ENCODE results near the gene MKI67. TPM values are rescaled to one million over a fixed set of nuclear protein-coding genes. Genes with fewer than 3 reads are reported as not detected.

Gene MKI67
- polyA plus RNA-seq, 1 of the 3 experiments (the other 2 are of a cell fraction), result 7.5 TPM

DNA sequence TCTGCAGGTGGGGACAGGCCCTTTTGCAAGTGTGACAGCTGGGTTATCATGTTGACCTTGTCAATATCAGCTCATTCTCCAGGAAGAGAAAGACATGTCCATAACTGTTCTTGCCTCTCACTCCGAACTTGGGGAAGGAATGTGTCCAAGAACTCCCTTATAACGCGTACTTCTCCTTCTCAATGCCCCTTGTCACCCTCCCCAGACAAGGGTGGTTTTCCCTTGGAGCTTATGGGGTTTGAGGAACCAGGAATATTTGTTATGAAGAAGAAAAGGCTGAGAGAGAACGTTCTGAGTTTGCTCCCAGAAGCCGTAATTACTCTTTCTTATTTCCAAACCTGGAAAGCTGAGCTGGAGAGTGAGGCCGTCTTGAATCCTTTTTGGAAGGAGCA, 77.4 kb downstream of the MKI67 start:
- H3K9me2 ChIP-seq, result no peaks in the 10 kb centered on the region
- H3F3A ChIP-seq (replicated peaks; ENCODE audit: insufficient read depth), result no peaks in the 10 kb centered on the region
- H3K27ac ChIP-seq (ENCODE audit: low read depth in 2 of 2, low read length in 1 of 2), result no peak overlapping the region
- H3K27me3 ChIP-seq (ENCODE audit: insufficient read depth), result no peaks in the 10 kb centered on the region
- no peak overlapping the region for H2AFZ ChIP-seq (ENCODE audit: low read depth)
- H3K9me3 ChIP-seq, result no peaks in the 10 kb centered on the region
- H3K36me3 ChIP-seq (replicated peaks in 1 of 2; ENCODE audit: control insufficient read depth in 1 of 2, insufficient read depth in 2 of 2, low read length in 1 of 2), result peaks cover 0 to 17% of the 10 kb centered on the region in 2 experiments
- no peaks in the 10 kb centered on the region for H3K79me2 ChIP-seq (ENCODE audit: insufficient read depth)
- no peak overlapping the region for H3K4me3 ChIP-seq (ENCODE audit: low read depth in 2 of 2, low read length in 1 of 2)
- no peak for DNase-seq
- CTCF ChIA-PET, result interaction anchor here (0.8 to 2.7 kb wide), 6 partner anchors 14 to 195 kb away, joined by 3 to 13 read pairs (median 5); partner anchors contain the start of gene PTPRE
- 81% methylated on average over 6 of the region's 6 CpGs for WGBS (ENCODE audit: low lambda C conversion rate)
- TF ChIP-seq FOXJ3 (CRISPR knock-in tag; IDR thresholded peaks at IDR 0.05), result no peak
- TF ChIP-seq POLR2AphosphoS5 (IDR thresholded peaks at IDR 0.05; ENCODE audit: low read depth, low read length), result no peak
- no peak for TF ChIP-seq FOXM1 (IDR thresholded peaks at IDR 0.05; ENCODE audit: low read depth)
- TF ChIP-seq, protein P1, sequence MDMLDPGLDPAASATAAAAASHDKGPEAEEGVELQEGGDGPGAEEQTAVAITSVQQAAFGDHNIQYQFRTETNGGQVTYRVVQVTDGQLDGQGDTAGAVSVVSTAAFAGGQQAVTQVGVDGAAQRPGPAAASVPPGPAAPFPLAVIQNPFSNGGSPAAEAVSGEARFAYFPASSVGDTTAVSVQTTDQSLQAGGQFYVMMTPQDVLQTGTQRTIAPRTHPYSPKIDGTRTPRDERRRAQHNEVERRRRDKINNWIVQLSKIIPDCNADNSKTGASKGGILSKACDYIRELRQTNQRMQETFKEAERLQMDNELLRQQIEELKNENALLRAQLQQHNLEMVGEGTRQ (IDR thresholded peaks at IDR 0.05; ENCODE audit: borderline replicate concordance, low read depth, low read length), result no peak
- no peak for TF ChIP-seq GATA2 (CRISPR knock-in tag; IDR thresholded peaks at IDR 0.05)
- TF ChIP-seq EP300 (IDR thresholded peaks at IDR 0.05; ENCODE audit: borderline replicate concordance in 1 of 2, low read depth in 1 of 2, low read length in 1 of 2), result no peak
- TF ChIP-seq GABPA (IDR thresholded peaks at IDR 0.05; ENCODE audit: low read depth), result no peak
- TF ChIP-seq MXI1 (IDR thresholded peaks at IDR 0.05; ENCODE audit: low read depth, low read length), result no peak
- no peak for TF ChIP-seq SMC3 (IDR thresholded peaks at IDR 0.05; ENCODE audit: low read depth, low read length)
- TF ChIP-seq, protein P2, sequence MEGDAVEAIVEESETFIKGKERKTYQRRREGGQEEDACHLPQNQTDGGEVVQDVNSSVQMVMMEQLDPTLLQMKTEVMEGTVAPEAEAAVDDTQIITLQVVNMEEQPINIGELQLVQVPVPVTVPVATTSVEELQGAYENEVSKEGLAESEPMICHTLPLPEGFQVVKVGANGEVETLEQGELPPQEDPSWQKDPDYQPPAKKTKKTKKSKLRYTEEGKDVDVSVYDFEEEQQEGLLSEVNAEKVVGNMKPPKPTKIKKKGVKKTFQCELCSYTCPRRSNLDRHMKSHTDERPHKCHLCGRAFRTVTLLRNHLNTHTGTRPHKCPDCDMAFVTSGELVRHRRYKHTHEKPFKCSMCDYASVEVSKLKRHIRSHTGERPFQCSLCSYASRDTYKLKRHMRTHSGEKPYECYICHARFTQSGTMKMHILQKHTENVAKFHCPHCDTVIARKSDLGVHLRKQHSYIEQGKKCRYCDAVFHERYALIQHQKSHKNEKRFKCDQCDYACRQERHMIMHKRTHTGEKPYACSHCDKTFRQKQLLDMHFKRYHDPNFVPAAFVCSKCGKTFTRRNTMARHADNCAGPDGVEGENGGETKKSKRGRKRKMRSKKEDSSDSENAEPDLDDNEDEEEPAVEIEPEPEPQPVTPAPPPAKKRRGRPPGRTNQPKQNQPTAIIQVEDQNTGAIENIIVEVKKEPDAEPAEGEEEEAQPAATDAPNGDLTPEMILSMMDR (IDR thresholded peaks at IDR 0.05), result no peak
- no peak for TF ChIP-seq CHD2 (IDR thresholded peaks at IDR 0.05; ENCODE audit: low read length, partially characterized antibody)
- TF ChIP-seq, protein P3, sequence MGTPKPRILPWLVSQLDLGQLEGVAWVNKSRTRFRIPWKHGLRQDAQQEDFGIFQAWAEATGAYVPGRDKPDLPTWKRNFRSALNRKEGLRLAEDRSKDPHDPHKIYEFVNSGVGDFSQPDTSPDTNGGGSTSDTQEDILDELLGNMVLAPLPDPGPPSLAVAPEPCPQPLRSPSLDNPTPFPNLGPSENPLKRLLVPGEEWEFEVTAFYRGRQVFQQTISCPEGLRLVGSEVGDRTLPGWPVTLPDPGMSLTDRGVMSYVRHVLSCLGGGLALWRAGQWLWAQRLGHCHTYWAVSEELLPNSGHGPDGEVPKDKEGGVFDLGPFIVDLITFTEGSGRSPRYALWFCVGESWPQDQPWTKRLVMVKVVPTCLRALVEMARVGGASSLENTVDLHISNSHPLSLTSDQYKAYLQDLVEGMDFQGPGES (IDR thresholded peaks at IDR 0.05; ENCODE audit: low read depth, low read length), result no peak
- TF ChIP-seq RXRA (IDR thresholded peaks at IDR 0.05; ENCODE audit: borderline replicate concordance, low read depth), result no peak
- no peak overlapping the region for H3K4me2 ChIP-seq
- no peak overlapping the region for H3K9ac ChIP-seq
- H3K4me1 ChIP-seq (ENCODE audit: control insufficient read depth in 1 of 2, insufficient read depth in 2 of 2, low read depth in 1 of 2, low read length in 1 of 2), result peaks cover 0 to 6% of the 10 kb centered on the region in 2 experiments; a peak in 1 of 4 replicates
- no peaks in the 10 kb centered on the region for H4K20me1 ChIP-seq (ENCODE audit: insufficient read depth)
- POLR2A ChIA-PET, result no interaction called here
